ENCODE measurements around the gene BNIP1. TPM values are rescaled to one million over a fixed set of nuclear protein-coding genes. Genes with fewer than 3 reads are reported as not detected.

BNIP1 gene
- total RNA-seq, 1 experiment from 2014 or later, result 12.3 TPM

DNA sequence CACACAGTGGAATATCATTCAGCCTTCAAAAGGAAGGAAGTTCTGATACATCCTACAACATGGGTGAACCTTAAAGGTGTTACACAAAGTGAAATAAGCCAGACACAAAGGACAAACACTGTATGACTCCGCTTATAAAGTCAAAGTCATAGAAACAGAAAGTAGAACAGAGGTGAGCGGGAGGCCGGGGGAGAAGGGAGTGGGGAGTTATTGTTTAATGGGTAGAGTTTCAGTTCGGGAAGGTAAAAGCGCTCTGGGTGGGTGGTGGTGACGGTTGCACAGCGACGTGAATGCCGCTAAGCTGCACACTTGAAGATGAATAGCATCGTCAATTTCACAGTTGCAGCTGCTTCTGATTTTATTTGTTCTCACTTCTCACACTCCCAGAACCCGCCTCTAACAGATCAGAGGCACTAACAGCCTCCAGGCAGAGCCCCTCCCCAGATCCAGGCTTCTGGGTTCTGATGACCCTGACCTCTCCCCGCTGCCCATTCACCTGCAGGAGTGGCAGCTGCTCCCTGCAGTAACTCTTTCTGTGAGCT lies 34.1 kb downstream of the BNIP1 start:
- no TSS peak for BruUV-seq (replicated peaks)
- TF ChIP-seq TCF7L2 (IDR thresholded peaks at IDR 0.05; ENCODE audit: low read depth, low read length) (no peak), REST (IDR thresholded peaks at IDR 0.05; ENCODE audit: insufficient read depth in 1 of 2, low read depth in 2 of 2, low read length in 1 of 2) (no peak), SIN3A (IDR thresholded peaks at IDR 0.05; ENCODE audit: borderline replicate concordance, insufficient read depth, low read depth, low read length) (no peak), POLR2AphosphoS5 (IDR thresholded peaks at IDR 0.05; ENCODE audit: low read depth, low read length) (no peak)
- TF ChIP-seq, protein P1, sequence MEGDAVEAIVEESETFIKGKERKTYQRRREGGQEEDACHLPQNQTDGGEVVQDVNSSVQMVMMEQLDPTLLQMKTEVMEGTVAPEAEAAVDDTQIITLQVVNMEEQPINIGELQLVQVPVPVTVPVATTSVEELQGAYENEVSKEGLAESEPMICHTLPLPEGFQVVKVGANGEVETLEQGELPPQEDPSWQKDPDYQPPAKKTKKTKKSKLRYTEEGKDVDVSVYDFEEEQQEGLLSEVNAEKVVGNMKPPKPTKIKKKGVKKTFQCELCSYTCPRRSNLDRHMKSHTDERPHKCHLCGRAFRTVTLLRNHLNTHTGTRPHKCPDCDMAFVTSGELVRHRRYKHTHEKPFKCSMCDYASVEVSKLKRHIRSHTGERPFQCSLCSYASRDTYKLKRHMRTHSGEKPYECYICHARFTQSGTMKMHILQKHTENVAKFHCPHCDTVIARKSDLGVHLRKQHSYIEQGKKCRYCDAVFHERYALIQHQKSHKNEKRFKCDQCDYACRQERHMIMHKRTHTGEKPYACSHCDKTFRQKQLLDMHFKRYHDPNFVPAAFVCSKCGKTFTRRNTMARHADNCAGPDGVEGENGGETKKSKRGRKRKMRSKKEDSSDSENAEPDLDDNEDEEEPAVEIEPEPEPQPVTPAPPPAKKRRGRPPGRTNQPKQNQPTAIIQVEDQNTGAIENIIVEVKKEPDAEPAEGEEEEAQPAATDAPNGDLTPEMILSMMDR (IDR thresholded peaks at IDR 0.05), result no peak
- DNase-seq (ENCODE audit: low read depth, low spot score), result no peak
- ChIA-PET CTCF (no interaction called here), POLR2A (no interaction called here)
- in situ Hi-C loops (cut with HindIII; ENCODE audit: low pct_unique_long_range_greater_than_20kb, low sequenced_read_pairs), result no loop called here
- no peaks in the 10 kb centered on the region for H3K27me3 ChIP-seq (ENCODE audit: control insufficient read depth, insufficient read depth, low read length)
- H3K4me1 ChIP-seq (ENCODE audit: control insufficient read depth, insufficient read depth, low read length), result no peaks in the 10 kb centered on the region
- H3K27ac ChIP-seq (ENCODE audit: low read length), result no peak overlapping the region
- intact Hi-C loops (cut with micrococcal nuclease; ENCODE audit: unreplicated experiment), result no loop called here
- H3K36me3 ChIP-seq (ENCODE audit: control insufficient read depth, insufficient read depth, low read length), result no peaks in the 10 kb centered on the region
- no peak overlapping the region for H3K4me3 ChIP-seq (ENCODE audit: low read depth in 2 of 2, low read length in 2 of 2)
- H3K9me3 ChIP-seq (ENCODE audit: control insufficient read depth, insufficient read depth, low read depth, low read length), result peaks cover 8% of the 10 kb centered on the region; the same call in 1 of the 2 replicates
- ATAC-seq, result no peak

DNA sequence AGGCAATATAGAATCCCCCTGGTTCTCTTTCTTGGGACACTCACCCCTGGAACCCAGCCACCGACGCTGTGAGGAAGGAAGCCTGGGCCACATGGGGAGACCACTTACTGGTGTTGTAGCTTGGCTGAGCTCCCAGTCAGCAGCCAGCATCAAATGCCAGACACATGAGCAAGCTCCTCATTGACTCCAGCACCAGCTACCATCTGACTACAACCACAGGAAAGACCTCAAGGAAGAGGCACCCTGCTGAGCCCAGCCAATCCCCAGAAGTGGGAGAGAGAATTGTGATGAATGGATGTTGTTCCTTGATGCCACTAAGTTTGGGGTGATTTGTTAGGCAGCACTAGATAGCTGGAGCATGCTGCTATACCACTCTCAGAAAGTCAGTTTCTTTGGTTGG lies 36.0 kb downstream of the BNIP1 start:
- intact Hi-C loops (cut with micrococcal nuclease; ENCODE audit: unreplicated experiment), result no loop called here
- POLR2A ChIA-PET, result interaction anchor here (0.6 kb wide), 1 partner anchor 20 kb away, joined by 5 read pairs; no protein-coding TSS in a partner anchor
- no peak overlapping the region for H3K27ac ChIP-seq (ENCODE audit: low read length)
- ATAC-seq (no peak), DNase-seq (ENCODE audit: low read depth, low spot score) (no peak)
- in situ Hi-C loops (cut with HindIII; ENCODE audit: low pct_unique_long_range_greater_than_20kb, low sequenced_read_pairs), result no loop called here
- no peaks in the 10 kb centered on the region for H3K4me1 ChIP-seq (ENCODE audit: control insufficient read depth, insufficient read depth, low read length)
- no peaks in the 10 kb centered on the region for H3K27me3 ChIP-seq (ENCODE audit: control insufficient read depth, insufficient read depth, low read length)
- H3K4me3 ChIP-seq (ENCODE audit: low read depth in 2 of 2, low read length in 2 of 2), result no peak overlapping the region
- no TSS peak for BruUV-seq (replicated peaks)
- CTCF ChIA-PET, result no interaction called here
- H3K9me3 ChIP-seq (ENCODE audit: control insufficient read depth, insufficient read depth, low read depth, low read length), result peaks cover 8% of the 10 kb centered on the region; the same call in 1 of the 2 replicates
- H3K36me3 ChIP-seq (ENCODE audit: control insufficient read depth, insufficient read depth, low read length), result no peaks in the 10 kb centered on the region
- TF ChIP-seq SIN3A (IDR thresholded peaks at IDR 0.05; ENCODE audit: borderline replicate concordance, insufficient read depth, low read depth, low read length) (no peak), TCF7L2 (IDR thresholded peaks at IDR 0.05; ENCODE audit: low read depth, low read length) (no peak), POLR2AphosphoS5 (IDR thresholded peaks at IDR 0.05; ENCODE audit: low read depth, low read length) (no peak)
- TF ChIP-seq, protein P1 (IDR thresholded peaks at IDR 0.05), result no peak

All from Panc1 (cell line).